GM04504 (cell line): Measurements from ENCODE around the gene PPP1R18.
"Not testable (repeated sequence)": the region's sequence is repeated elsewhere in the genome, so short reads cannot be mapped to it uniquely, and the experiment has no call there.

Experiments used
- DNase-seq: peaks from one replicate; pipeline ENCODE4 v3.0.0-alpha.2; 2012; ENCODE audit warnings: low read depth

Gene PPP1R18

DNA sequence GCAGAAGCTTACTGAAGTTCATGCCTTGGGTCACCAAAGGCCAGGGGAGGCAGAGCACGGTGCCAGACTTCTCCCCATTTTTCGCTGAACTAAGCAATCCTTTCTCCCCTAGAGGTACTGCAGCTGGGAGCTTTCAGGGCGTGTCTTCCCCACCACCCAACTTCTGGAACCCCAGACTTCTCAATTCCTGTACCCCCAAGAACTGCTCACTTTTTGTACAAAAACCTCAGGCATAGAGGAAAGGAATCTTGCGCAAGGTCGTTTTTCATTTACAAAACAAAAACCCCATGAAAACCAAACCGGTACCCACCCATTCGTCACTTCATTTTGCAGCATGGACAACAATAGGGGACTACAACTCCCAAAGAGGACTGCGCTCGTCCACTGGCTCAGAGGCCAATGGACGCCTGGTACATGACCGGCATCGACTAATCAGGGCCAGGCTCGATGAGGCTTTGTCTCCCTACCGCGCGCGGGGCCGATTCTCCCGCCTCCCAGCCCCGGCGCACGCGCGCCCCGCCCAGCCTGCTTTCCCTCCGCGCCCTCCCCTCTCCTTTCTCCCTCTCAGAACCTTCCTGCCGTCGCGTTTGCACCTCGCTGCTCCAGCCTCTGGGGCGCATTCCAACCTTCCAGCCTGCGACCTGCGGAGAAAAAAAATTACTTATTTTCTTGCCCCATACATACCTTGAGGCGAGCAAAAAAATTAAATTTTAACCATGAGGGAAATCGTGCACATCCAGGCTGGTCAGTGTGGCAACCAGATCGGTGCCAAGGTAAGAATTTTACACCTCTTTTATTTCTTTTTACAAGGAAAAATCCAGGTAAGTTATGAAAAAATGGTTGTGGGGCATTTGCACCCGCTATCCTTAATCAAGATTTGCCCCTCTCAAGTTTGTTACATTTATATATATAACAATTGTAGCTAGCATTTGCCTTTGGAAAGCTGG, 33.6 kb upstream of the PPP1R18 start, which contains the start of gene TUBB:
TUBB (plus strand) TSS at position 562 of the 947 bp plus-strand sequence; CDS start at position 717, 155 bp downstream.
- DNase-seq: peak; percentile 94

DNA sequence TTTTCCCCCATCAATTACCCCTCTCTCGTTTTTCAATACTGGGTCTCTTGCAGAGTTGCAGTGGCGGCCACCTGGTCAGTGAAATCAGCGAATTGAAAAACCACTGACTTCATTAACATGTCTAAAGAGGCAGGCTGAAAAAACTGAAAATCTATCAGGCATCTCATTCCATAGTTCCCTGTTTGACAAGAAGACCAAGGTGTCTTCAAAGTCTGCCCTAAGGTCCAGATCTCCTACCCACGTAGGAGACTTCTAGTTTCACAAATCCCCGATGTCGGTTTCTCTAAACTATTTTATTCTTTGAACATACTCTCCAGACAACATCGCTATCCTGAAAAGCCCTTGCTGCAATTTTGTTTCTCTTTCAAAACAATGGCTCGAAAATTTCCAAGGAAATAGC, 32.9 kb upstream of the PPP1R18 start:
- DNase-seq: no peak

DNA sequence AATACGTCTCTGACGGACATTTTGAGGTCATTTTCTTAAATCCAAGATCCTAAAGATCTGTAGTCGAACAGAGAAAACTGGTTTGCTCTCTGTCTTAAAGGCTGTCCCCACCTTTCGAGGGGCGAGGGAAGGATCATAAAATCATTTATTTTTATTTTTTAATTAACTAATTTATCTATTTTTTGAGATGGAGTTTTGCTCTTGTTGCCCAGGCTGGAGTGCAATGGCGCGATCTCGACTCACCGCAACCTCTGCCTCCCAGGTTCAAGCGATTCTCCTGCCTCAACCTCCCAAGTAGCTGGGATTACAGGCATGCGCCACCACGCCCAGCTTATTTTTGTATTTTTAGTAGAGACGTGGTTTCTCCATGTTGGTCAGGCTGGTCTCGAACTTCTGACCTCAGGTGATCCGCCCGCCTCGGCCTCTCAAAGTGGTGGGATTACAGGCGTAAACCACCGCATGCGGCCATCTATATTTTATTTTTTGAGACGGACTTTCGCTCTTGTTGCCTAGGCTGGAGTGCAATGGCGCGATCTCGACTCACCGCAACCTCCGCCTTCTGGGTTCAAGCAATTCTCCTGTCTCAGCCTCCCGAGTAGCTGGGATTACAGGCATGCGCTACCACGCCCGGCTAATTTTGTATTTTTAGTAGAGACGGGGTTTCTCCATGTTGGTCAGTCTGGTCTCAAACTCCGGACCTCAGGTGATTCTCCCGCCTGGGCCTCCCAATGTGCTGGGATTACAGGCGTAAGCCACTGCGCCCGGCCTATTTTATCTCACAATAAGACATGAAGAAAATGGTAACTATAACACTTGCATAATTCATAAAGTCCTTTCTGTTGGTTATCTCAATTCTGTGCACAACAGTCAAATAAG, 31.6 kb upstream of the PPP1R18 start:
- DNase-seq: not testable (repeated sequence)

DNA sequence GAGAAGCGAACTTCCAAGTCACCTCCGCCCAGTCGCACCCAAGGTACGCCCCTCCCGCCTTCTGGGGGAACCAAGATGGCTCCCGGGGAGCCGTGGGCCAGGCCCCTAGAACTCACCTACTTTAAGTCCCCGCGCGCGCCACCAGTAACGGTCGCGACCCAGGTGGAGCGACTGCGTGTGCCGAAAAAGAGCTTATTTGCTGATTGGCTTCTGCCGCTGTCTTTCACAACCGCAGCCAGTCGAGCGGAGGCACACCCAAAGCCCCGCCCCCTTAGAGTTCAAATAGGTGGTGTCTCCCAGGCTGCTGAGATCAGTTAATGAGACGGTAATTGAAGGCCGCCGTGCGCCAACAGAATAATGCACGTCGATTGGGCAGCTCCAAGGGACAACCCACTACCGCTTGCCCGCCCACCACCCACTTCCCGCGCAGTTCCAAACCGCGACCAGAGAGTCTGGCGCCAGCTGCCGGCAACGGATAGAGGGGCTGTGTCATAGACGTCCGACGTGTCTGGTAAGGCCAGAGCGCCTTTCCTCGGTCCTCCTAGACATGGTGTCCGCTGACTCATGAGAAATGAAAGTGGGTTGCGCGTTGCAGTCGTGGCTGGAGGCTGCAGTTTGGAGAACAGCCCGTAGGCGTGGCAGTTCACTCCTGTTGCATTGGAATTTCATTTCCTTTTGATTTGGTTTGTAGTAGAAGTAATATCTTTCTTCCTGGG, 30.8 kb upstream of the PPP1R18 start, which contains the start of gene MDC1:
MDC1 (minus strand) TSS at position 153 of the 716 bp plus-strand sequence. CDS start 2,106 bp downstream, outside the sequence.
- DNase-seq: peak; percentile 100

DNA sequence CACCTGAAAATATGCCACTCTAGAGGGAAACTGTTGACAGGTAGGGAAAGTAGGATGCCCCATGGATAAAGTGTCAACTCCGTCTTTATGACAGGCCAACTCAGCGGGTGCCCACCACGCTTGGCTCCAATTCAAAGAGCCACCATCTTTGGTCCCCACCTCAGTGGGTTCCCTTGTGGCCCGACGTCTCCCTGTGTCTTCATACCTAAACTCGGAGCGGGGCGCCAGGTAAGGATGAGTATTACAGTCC, 30.4 kb upstream of the PPP1R18 start:
- no peak for DNase-seq

DNA sequence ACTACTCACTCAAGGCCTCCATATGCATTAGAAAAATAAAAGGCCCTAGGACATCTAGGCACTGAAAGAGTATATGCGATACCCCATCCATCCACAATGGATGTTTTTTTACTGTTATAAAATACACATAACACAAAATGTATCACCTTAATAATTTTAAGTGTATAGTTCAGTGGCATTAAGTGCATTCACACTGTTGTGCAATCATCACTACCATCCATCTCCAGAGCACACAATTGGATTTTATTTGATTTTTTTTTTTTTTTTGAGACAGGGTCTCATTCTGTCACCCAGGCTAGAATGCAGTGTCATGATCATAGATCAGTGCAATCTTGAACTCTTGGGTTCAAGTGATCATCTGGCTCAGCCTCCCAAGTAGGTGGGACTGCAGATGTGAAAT, 27.8 kb upstream of the PPP1R18 start:
- no peak for DNase-seq

DNA sequence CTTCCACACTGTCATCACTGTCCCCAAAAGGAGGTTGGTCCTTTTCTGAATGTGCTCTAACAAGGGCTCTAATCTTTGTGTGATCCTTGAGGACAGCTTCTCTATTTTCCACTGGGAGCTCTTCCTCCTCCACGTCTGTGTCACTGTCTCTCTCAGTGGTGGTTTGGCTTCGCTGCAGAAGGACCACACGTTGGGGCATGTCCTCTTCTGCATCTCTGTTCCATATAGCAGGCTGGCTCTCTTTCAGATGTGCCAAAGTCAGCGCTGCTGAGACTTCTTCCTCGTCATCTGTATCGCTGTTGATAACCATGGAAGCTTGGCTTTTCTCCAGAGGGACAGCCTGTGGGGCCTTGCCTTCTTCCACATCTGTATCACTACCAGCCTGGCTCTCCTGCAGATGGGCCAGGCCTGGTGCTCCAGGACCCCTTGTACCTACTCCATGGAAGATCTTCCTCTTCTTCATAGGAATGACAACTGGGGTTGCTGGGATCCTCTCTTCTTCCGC, 26.0 kb upstream of the PPP1R18 start:
- no peak for DNase-seq

DNA sequence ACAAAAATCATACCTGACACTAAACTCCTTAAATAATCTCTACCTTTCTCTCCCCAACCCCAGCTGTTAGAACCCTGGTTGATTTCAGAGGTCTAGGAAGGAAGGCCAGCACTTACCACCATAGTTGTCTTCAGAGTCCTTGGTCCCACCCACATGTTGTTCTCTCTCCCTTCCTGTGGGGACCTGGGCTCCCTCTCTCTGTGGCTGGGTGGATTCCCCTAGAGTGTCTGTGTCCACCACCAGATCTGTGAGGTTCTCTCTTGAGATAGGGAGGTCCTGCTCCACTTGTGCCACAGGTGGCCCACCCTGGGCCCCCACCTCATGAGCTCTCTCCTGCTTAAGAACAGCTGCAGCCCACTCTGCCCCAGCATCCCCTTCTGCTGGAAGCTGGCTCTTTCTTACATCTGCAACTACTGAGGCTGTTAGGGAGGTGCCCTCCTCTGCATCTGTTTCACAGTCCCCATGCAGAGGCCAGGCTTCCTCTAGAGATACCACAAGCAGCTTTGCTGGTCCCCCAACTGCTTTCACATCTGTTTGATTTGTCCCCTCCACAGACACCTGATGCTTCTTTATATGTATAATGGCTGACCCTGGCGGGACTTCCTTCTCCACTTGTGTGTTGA, 25.4 kb upstream of the PPP1R18 start:
- DNase-seq: no peak

DNA sequence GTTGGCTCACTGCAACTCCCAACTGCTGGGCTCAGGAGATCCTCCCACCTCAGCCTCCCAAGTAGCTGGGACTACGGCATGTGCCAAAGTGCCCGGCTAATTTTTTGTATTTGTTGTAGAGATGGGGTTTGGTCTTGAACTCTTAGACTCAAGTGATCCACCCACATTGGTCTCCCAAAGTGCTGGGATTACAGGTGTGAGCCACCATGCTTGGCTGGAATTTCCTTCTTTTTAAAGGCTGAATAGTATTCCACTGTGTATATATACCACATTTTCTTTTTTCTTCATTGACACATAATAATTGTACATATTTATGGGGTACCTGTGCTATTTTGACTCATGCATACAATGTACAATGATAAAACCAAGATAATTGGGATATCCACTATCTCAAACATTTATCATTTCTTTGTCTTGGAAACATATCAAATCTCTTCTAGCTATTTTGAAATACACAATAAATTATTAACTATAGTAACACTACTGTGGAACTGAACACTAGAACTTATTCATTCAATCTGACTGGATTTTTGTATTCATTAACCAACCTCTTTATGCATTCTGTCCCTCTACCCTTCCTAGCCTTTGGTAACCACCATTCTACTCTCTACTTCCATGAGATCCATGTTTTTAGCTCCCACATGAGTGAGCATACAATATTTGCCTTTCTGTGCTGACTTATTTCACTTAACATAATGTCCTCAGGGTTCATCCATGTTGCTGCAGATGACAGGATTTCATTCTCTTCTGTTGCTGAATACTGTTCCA, 22.8 kb upstream of the PPP1R18 start:
- DNase-seq: no peak

DNA sequence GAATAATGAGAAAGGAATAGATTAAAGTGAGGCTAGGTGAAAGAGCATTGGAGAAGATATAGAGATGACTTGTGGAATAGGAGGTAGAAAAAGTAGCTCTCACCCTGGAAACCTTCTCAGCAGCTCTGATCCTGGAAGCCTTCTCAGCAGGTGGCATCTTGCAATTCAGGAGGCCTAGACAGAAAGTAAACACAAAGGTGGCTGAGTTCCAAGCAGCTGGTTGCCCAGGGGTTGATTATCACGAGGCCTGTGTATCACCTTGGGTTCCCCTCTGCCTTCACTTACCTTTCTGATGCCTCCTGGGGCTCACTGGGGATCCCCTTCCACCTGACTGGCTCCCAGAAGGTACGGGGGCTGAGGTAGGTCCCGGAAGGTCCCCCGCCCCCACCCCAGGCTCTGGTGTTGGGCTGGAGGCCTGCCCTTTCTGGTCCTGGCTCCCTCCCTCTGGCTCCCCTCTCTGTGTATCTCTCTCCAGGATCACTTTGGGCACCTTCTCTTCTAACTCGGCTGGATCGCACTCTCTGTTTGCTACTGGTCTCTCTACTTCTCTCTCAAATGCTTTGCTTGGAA, 20.9 kb upstream of the PPP1R18 start:
- no peak for DNase-seq

DNA sequence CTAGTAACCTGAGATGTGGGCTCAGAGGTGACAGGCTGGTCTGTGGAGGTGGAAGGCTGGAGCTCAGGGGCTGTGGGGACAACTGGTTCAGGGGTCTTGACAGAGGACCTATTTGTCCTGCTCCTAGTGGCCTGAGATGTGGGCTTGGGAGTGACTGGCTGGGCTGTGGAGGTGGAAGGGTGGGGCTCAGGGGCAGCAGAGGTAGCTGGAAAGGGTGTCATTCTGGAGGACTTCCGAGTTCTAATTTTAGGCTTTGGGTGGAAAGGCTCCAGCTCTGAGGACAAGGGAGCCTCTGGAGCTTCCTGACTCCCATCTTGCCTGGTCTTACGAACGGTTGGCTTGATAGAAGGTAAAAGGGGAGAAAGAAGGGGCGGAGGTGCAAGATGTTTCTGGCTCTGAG, 19.2 kb upstream of the PPP1R18 start:
- DNase-seq: no peak

DNA sequence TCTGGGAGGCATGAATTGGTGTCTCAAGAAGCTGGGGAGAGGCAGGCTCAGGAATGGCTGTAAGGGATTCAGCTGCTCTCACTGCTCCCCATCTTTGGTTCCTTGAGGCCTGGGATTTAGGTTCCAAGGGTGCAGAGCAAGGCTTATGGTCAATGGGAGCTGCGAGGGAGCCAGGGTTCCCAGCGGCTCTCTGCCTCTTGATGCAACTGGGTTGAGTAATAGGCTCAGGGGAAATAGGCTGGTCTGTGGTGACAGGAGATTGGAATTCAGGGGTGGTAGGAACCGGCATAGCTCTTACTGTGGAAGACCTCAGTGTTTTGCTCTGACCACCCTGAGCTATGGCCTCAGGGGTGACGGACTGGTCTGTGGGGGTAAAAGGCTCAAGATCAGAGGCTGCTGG, 17.4 kb upstream of the PPP1R18 start:
- DNase-seq: no peak

DNA sequence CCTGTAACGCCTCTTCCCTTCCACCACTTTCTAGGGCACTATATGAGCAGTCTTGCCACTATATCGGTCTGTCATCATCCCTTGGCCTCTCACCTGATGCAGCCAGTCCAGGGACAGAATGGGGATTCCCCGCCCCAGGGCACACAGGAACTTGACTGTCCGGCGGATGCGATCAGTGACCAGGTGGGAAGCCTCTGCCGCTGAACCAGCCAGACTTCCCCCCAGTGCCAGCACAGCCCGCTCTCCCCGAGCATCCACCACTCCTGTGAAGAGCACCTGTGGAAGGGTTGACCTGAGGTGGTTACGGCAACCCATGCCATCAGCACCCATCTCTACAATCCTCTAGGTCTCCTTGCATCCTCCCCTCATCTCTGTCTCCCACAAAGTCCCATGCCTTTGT, 16.6 kb upstream of the PPP1R18 start:
- no peak for DNase-seq

DNA sequence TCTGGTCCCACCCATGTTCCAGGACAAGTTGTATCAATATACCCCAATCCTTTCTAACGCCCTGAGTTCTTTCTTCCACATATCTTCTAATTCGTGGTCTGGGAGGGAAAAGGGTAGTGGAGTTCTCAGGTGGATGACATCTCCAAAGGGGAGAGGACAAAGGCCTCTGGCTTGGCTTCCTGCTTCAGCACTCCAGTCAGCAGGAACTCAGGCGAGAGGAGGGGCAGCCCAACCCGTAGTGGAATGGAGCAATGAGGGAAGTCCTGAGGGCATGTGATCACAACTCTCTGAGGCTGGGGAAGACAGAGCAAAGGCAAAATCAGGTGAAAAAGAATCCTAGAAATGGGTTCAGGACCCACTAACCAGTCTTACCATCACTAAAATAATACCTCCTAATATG, 13.9 kb upstream of the PPP1R18 start:
- no peak for DNase-seq

DNA sequence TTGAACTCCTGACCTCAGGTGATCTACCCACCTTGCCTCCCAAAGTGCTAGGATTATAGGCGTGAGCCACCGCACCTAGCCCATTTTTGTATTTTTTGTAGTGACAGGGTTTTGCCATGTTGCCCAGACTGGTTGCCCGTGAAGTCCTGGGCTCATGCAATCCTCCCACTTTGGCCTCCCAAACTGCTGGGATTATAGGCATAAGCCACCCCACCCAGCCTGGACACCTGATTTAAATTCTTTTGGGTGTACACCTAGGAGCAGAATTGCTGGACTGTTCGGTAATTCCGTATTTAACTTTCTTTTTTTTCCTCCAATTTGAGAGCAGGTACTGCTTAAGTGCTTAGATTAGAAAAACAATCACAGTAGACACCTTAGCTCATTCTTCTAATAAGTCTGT, 10.0 kb upstream of the PPP1R18 start:
- no peak for DNase-seq

DNA sequence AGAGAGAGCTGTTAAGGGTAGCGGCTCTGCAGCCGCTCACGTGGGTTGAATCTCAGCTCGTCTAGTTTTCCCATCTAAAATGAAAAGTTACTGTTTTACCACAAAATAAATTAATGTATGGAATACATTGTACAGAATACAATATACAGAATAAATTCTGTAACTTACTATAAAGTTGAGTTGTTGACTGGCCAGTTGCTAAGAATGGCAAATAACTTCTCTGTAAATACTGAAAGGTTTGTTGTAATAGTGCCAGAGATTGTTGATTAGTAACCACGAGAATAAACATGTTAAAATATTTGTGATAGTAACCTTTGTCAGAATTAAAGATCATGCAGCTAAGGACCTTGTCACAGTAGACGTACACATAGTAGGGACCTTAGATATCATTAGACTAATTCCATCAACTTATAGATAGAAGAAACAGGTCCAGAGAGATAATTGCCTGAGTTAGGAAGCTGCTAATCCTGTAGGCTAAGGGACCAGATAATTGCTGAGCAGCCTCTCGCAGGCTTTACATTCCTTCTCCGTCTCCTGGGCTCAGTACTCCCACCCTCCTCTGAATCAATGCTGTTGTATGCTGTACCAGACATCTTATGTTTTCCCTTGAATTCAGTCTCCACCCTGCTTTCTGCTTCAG, 4.9 kb upstream of the PPP1R18 start:
- DNase-seq: no peak

DNA sequence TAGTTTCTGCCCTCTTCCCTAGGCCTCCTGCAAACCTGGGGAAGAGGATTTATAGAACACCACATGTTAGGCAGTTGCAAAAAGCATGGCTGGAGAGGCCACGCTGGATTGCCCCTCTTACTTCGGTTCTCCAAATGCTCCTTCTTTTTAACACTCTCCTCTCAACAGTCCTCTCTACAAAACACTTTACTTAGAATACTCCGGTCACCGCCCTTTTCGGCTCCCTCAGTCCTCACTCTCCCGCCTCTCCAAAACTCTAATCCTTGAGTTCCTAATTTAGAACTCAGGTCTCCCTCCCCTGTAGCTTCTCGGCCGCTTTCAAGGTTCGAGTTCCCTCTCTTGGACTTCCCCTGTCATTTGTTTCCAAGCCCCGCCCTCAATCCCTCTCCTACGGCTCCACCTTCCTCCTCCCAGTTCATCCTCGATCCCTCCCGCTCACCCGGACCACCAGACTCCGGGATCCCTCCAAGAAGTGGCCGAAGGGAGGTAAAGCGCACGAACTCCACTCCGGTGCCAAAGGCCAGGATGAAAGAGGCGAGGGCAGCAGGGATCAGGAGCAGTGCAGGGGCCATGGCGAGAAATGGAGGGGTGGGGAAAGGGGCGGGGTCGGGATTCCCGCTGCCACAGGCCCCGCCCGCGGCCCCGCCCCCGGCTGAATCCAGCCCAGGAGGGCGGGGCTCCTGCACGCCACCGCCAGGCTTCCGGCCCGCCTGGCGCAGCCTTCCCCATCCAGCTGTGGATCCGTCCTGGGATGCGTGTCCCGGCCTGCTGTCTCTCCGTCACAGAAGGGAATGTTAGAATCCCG, 4.2 kb upstream of the PPP1R18 start, which contains the start of gene NRM:
NRM (minus strand) TSS at position 582 of the 805 bp plus-strand sequence; CDS start at position 572, 10 bp downstream.
- peak; percentile 78 for DNase-seq

DNA sequence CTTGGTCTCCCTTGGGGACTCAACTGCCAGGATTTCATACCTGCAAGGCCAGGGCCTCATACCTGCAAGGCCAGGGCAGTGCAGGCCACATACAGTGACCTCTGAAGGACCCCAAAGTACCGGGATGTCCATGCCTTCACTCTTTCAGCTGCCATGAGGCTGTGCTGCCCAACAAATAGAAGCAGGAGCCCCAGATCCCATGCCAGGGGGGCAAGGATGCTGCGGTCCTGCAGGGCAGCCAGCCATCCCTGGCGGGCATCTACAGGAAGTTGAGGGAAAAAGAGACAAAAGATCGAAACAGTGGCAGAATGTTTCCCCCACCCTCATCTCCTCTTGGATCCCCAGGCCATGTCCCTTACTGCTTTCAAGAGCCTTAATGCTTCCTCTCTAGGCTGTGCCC, 3.5 kb upstream of the PPP1R18 start:
- DNase-seq: no peak
